Measurements from ENCODE around the gene MIB2.
A peak's percentile ranks its signal among the peaks of the same experiment; 100 is the strongest.
"Not testable (repeated sequence)": the region's sequence is repeated elsewhere in the genome, so short reads cannot be mapped to it uniquely, and the experiment has no call there.

DNA sequence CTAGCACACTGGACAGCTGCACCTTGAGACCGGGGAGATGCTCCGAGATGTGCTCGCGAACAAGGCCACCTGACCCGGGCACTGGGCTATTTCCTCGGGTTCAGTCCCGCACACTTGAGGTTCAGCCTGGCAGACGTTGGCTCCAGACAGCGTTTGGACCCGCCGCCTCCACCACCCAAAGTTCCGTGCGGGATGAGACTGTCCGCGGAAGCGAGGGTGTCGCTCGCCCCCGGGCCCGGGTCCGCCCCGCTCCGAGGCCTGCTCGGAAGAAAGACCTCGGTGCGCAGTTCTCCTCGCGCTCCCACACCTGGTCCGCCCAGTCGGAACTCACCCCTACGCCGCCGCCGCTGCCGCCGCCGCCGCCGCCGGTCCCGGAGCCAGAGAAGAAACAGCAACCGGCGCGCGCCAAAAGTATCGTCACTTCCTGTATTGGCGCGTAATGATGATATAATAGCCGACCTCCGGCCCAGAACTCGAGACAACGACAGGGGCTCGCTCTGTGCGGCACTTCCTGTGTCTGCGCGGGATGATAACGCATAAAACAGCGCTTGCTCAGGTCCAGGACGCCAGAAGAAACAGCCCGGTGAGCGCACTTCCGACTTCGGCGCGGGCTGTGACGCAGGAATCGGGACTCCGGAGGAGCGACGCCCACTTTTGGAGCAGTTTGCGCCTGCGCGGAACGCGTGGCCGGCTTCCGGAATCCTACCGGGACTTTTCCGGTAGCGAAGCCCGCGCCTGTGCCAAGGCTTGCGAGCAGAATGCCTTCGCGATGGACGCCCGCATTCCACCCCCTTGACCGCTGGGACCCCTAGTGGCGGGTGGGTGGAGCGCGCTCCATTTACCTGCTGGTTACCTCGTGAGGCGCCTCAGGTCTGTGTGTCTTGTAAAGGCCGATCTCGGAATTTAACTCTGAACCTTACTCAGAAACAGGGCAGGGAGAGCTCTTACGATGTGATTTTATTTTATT, 43.6 kb downstream of the MIB2 start, which contains the start of gene CDK11B:
- TF ChIP-seq CTCF (IDR thresholded peaks at IDR 0.05) = peak in 2 of 3 experiments; percentile 11 to 22
- peak; percentile 13 for TF ChIP-seq POLR2A (IDR thresholded peaks at IDR 0.05; ENCODE audit: low read depth)
- TF ChIP-seq POLR2AphosphoS5 (IDR thresholded peaks at IDR 0.05) = peak; percentile 84 to 95
- TF ChIP-seq EP300 (IDR thresholded peaks at IDR 0.05) = not testable (repeated sequence)
